Measurements from ENCODE around the gene BRD3OS.
A peak's percentile ranks its signal among the peaks of the same experiment; 100 is the strongest.

Gene BRD3OS

GRCh38 chr9:133989625-133990365 is 35.5 kb upstream of the BRD3OS start:
- no peak for DNase-seq

DNA sequence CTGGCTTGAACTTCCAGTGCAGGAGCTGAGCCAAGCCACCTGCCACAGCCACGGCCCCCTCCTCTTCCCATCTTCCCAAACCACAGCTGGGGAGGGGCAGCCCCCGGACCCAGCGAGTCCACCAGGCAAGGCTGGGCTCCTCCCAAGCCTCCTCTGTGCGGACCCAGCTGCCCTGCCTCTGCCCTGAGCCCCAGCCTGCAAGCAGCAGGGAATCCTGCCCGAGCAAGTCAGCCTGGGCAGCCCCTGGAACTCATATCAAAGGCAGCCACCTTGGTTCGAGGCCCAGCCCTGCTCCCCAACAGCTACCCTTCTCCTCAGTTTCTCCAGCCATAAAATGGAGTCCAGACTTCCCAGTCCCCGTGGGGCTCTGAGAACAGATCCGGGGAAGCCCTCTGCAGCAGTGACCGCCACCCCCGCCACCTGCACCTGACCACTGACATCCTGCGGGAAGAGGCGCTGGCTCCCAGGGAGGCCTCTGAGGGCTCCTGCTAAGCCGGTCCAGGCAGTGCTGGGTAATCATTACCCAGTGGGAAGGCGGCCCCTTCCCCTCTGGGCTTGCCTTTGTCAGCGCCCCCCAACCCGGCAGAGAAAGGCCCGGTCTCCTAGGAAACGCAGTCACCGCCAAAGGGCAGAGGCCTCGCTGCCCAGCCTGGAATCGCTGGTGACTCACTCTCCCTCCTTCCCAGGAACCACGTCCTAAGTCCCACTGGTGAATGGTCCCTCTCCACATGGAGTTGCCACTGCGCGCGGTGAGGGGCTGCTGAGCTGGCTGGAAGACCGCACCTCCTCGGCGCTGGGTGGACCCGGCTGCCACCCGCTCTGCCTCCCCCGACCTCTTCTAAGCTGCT is 34.7 kb upstream of the BRD3OS start:
- peak; percentile 19 for DNase-seq

DNA sequence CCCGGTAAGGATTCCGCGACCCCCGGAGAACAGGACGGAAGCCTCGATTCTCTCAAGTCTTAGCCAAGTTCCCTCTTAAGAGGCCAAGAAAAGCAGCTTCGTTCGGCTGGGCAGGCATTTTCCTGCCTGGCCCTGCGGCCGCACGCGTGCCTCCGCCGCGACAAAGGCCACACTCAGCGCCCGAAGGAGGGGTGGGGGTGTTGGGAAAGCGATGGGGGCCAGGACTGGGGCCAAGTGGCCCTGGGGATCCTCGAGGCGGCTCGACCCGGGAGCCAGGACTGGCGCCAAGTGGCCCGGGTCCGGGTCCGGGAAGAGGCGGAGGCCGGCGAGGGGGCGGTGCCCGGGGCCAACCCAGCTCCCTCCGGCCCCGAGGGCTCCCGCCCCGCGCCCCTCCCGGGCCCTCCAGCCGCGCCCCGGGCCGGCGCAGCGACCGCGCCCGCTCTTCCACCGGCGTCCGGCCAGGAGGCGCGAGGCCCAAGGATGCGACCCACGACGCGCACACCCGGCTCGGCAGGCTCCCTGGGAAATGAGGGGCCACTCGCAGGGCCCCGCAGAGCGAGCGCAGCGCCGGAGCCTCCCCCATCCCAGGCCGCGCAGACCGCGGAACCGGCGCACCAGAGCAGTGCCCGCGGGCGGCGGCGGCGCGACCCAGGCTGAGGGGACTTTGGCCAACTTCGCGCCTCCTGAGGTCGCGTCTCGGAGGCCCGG is 33.9 kb upstream of the BRD3OS start:
- no peak for DNase-seq

GRCh38 chr9:133991964-133992779 is 33.1 kb upstream of the BRD3OS start, which contains the start of gene VAV2:
VAV2 (minus strand) TSS chr9:133992324; CDS start chr9:133992278, 46 bp downstream.
- no peak for DNase-seq

- peak; percentile 66 for DNase-seq
Observed at GRCh38 chr9:133992780-133993634, 32.3 kb upstream of the BRD3OS start.

DNA sequence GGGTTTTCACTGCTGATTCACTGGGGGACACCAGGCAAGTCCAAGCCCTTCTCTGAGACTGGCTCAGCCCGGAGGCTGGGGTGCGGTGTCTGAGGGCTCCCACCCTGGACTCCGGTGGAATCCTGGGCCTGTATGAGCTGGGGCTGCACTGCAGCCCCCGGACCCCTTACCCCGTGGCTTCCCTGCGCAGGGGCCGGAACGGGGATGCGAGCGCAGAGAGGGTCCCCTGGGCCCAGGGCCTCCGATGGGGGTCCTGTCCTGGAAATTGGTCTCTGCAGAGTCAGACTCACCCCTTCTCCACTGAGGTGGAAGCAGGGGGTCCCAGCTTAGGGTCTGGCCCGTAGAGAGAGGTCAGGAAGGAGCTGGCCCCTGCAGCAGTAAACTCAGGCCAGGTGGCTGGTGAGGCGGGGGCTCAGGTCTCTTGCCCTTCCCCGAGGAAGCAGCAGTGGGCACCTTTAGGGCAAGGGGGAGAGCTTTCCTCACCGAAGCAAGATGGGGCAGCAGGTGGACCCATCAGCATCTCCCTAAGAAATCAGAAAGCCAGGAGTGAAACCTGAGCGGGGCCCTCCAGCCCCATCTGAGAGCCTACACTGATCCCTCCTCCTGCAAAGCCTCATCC is 31.5 kb upstream of the BRD3OS start:
- DNase-seq = no peak

DNA sequence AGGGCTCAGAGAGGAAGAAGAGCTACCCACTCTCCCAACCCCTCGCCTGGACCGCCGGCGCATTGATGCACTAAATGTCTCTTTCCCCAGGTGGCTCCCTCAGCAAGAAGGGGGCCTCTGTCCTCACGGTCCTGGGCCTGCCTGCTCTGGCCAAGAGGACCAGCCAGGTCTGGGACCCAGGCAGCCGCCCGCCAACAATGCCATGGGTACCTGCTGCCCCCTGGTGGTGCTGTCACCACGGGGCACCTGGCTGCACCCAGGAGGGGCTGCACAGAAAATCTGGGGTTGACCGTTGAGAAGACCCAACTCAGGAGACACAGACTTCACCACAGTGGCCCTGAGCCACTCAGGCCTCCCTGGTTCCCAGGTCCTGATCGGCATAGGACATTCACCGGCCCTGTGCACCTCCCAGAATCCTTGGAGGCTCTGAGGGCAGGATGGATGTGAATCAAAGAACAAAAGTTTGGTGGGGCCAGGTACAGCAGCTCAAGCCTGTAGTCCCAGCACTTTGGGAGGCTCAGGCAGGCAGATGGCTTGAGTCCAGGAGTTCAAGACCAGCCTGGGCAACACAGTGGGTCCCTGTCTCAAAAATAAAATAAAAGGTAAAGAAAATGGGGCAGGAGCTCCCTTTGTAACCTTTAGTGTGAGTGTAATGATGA is 30.8 kb upstream of the BRD3OS start:
- DNase-seq = peak; percentile 54

- peak; percentile 60 for DNase-seq
Observed at GRCh38 chr9:133995012-133995896, 30.0 kb upstream of the BRD3OS start.

DNA sequence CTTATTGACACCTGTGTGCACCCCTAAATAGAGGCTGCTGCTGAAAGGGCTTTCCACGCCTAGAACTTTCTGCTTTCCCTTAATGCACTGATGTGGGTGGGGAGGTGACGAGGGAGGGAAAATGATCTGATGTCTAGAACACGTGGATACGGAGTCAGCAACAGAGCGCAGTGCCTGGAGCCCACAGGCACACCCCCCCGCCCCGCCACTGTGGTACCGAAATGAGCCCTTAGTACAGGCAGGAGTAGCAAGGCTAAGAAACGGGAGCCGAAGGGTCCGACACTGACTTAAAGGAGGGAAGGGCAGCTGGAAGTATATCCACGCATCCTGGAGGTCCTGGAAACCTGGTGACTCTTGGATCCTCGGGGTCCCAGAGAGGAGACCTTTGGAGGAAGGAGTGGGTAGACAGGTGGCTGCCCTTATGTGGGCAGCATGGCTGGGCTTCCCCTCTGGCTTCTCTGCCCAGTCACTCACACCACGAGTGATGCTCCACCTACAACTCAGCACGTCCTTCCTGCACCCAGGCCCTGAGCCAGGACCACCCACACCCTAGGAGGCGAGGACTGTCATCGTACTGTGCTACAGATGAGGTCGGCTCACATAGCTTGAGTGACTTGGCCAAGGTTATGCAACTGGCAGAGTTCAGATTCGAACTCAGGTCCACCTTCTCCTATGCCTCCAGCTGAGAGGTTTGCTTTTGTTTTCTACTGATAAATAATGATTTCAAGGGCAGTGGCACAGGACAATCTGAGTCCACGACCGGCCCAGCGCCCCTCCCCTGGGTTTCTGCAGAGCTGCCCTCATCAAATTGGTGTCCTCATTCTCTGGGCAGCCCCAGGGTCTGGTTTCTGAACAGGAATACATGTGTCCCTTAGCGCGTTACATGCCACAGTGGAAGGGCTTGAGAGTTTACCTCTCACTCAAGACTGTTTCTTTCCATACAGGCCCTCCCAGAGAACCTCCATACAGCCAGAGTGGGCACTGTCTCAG is 28.5 kb upstream of the BRD3OS start:
- DNase-seq = no peak

- no peak for DNase-seq
Observed at GRCh38 chr9:133997584-133997983, 27.7 kb upstream of the BRD3OS start.

DNA sequence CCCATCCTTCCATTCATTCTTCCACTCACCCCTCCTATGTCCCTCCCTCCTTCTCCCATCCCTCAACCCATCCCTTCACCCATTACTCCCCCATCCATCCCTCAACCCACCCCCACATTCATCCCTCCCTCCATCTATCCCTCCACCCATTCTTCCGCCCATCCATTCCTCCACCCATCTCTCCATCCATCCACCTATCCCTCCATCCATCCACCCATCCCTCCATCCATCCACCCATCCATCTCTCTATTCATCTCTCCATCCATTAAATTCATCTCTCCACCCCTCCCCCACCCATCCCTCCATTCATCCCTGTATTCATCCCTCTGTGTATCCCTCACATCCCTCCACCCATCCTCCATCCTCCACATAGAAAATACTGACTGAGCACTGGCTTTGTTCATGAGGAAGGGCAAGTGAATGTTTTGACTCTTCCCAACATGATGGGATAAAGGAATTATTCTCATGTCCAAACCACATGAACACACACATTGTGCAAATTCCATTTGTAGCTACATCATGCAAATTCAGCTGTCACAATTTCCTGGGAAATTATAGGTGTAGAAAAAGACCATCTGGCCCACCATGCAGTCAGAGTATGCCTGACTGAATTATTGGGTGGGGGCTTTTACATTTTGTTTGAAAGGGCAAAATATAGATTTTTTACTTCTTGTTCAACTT is 26.2 kb upstream of the BRD3OS start:
- DNase-seq = no peak

DNA sequence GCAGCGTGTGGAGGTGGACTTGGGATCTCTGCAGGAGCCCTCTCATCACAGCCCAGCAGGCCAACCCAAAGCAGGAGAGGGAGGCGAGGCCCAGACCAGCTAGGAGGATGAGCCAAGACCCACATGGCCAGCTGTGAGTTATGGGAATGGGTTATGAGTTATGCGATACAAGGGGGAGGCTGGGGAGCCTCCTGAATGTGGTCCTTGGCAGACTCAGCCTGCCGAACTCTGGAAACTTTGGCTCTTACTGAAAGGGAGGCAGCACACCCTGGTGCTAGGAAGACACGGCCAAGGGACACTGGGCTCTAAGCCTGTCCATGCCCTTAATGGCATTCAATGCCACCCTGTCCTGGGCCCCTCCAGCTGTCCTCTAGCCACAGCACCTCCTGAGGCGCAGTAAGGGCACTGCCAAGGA is 25.4 kb upstream of the BRD3OS start:
- DNase-seq = no peak

- no peak for DNase-seq
Observed at GRCh38 chr9:134002796-134003195, 22.5 kb upstream of the BRD3OS start.

GRCh38 chr9:134003237-134003636 is 22.0 kb upstream of the BRD3OS start:
- DNase-seq = no peak

DNA sequence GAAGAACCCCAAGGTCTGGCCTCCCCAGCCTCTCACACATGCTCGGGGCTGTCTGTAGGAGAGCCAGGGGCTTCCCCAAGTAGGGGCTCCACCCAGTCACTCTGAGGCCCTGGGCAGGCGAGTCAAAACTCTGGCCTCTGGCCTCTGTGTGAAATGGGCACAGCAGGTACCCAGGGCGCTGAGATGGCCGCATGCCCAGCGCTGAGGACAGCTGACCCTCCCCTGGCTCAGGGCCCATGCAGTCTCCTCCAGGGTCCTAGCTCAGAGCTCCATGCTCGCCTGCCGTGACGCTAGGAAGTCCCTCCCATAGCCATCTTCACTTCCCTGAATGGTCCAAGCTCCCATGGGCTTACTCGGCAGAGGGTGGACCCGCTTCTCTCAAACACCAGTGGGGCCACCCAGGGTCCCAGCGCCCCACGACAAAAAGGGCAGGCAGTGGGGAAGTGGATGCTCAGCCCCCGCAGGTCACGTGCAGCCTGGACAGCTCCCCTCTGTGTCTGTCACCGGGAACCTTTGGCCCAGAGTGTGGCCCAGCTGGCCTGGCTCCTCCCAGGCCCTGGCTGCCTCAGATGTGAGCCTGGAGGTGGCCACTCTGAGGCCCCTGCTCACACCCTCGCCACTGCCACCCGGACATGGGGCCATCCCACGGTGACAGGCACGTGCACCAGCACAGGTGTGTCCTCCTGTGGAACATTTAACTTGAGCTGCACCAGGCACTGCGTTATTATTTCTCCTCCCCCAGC is 21.0 kb upstream of the BRD3OS start:
- DNase-seq = no peak

GRCh38 chr9:134004881-134005280 is 20.4 kb upstream of the BRD3OS start:
- DNase-seq = no peak

DNA sequence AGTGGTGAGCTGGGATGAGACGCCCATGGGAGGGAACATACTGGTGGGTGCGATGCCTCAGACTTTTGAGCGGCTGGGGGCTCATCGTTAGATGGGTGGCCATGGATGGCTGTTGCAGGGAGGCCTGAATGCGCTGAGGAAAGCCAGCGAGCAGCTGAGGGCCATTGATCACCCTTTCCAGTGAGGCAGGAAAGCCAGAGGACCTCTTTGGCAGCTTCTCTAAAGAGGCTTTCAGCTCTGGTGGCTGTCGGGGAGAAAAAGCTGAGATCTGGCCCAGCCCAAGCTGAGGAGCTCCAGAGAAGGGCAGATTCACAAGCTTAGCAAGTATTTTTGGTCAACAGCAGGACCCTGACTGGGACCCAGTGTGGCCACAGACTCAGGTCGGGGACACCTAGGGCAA is 19.9 kb upstream of the BRD3OS start:
- DNase-seq = no peak

All from COR-L47 (cell line).